CD4-positive, alpha-beta T cell treated with Interleukin-21 for 1 hour (primary cell): ENCODE results near the gene GRAMD1B.
"Not testable (repeated sequence)": the region's sequence is repeated elsewhere in the genome, so short reads cannot be mapped to it uniquely, and the experiment has no call there.

Experiments
- DNase-seq: peaks from one replicate; pipeline ENCODE4 v3.0.0-alpha.2; 2020

Gene GRAMD1B

GRCh38 chr11:123448823-123449222, 18.8 kb downstream of the GRAMD1B start:
- DNase-seq = no peak

- no peak for DNase-seq
These were observed 19.4 kb downstream of the GRAMD1B start for GRCh38 chr11:123449436-123449835.

- DNase-seq = no peak
These were observed 20.6 kb downstream of the GRAMD1B start for GRCh38 chr11:123450623-123451022.

- no peak for DNase-seq
These were observed 21.2 kb downstream of the GRAMD1B start for GRCh38 chr11:123451183-123451781.

- DNase-seq = no peak
These were observed 22.7 kb downstream of the GRAMD1B start for GRCh38 chr11:123452794-123453193.

- peak; percentile 61 for DNase-seq
These were observed 24.1 kb downstream of the GRAMD1B start for GRCh38 chr11:123454060-123454651.

GRCh38 chr11:123454796-123455195, 24.7 kb downstream of the GRAMD1B start:
- no peak for DNase-seq

- not testable (repeated sequence) for DNase-seq
These were observed 26.4 kb downstream of the GRAMD1B start for GRCh38 chr11:123456448-123456847.

- DNase-seq = peak; percentile 32
These were observed 27.2 kb downstream of the GRAMD1B start for GRCh38 chr11:123457187-123457770.

- DNase-seq = no peak
These were observed 28.4 kb downstream of the GRAMD1B start for GRCh38 chr11:123458501-123458900.

GRCh38 chr11:123460012-123460700, 30.1 kb downstream of the GRAMD1B start:
- DNase-seq = no peak

GRCh38 chr11:123461164-123461563, 31.1 kb downstream of the GRAMD1B start:
- DNase-seq = no peak

GRCh38 chr11:123465667-123466066, 35.6 kb downstream of the GRAMD1B start:
- not testable (repeated sequence) for DNase-seq

- DNase-seq = not testable (repeated sequence)
These were observed 36.1 kb downstream of the GRAMD1B start for GRCh38 chr11:123466172-123466571.

GRCh38 chr11:123469089-123469488, 39.0 kb downstream of the GRAMD1B start:
- DNase-seq = no peak

GRCh38 chr11:123469586-123469985, 39.5 kb downstream of the GRAMD1B start:
- no peak for DNase-seq

- no peak for DNase-seq
These were observed 40.8 kb downstream of the GRAMD1B start for GRCh38 chr11:123470842-123471241.

- DNase-seq = no peak
These were observed 42.3 kb downstream of the GRAMD1B start for GRCh38 chr11:123472236-123472935.

- DNase-seq = no peak
These were observed 44.0 kb downstream of the GRAMD1B start for GRCh38 chr11:123473941-123474677.

GRCh38 chr11:123474994-123475393, 44.9 kb downstream of the GRAMD1B start:
- DNase-seq = no peak

GRCh38 chr11:123475469-123475868, 45.4 kb downstream of the GRAMD1B start:
- DNase-seq = no peak

- no peak for DNase-seq
These were observed 47.3 kb downstream of the GRAMD1B start for GRCh38 chr11:123477205-123477907.
